IPS-15b (cell line): Measurements from ENCODE around the gene MIPEP.

Experiments used
- H3K27me3 ChIP-seq: one replicate; pipeline ENCODE4 v1.6.1; 2013; ENCODE audit warnings: low read length; ENCODE audit not compliant: control insufficient read depth, insufficient read depth
- H3K36me3 ChIP-seq: one replicate; pipeline ENCODE4 v1.6.1; 2013; ENCODE audit warnings: low read length; ENCODE audit not compliant: control insufficient read depth, insufficient read depth
- H3K4me1 ChIP-seq: one replicate; pipeline ENCODE4 v1.6.1; 2013; ENCODE audit warnings: mild to moderate bottlenecking, low read length; ENCODE audit not compliant: control insufficient read depth, insufficient read depth
- H3K4me3 ChIP-seq: one replicate; pipeline ENCODE4 v1.5.1; 2013; ENCODE audit warnings: low read depth, low read length
- H3K9ac ChIP-seq: one replicate; pipeline ENCODE4 v1.6.1; 2013; ENCODE audit warnings: low read depth, mild to moderate bottlenecking, low read length
- H3K9me3 ChIP-seq: one replicate; pipeline ENCODE4 v1.6.1; 2013; ENCODE audit warnings: mild to moderate bottlenecking, low read length; ENCODE audit not compliant: control insufficient read depth, insufficient read depth

The MIPEP gene

DNA sequence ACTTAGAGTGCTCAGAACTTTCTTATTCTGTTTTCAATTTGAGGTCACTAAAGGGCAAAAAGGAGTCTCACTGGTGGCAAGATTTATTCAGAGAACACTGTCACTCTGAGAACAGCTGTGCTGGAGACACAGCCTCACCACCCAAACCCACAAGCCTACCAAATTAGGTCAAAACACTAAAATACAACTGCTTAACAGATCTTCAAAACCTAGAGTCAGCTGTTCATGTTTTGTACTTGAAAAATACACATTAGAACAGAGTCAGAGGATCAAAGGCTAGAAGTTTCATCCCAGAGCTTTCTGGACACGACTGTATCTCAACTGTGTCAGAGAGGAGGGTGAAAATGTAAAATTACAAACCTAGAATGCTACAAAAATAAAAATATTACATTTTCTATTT, 89.3 kb downstream of the MIPEP start:
- no peaks in the 10 kb centered on the region for H3K36me3 ChIP-seq
- H3K4me1 ChIP-seq, result no peaks in the 10 kb centered on the region
- H3K4me3 ChIP-seq, result no peak overlapping the region
- no peak overlapping the region for H3K9ac ChIP-seq
- H3K9me3 ChIP-seq, result no peaks in the 10 kb centered on the region
- H3K27me3 ChIP-seq, result no peaks in the 10 kb centered on the region

DNA sequence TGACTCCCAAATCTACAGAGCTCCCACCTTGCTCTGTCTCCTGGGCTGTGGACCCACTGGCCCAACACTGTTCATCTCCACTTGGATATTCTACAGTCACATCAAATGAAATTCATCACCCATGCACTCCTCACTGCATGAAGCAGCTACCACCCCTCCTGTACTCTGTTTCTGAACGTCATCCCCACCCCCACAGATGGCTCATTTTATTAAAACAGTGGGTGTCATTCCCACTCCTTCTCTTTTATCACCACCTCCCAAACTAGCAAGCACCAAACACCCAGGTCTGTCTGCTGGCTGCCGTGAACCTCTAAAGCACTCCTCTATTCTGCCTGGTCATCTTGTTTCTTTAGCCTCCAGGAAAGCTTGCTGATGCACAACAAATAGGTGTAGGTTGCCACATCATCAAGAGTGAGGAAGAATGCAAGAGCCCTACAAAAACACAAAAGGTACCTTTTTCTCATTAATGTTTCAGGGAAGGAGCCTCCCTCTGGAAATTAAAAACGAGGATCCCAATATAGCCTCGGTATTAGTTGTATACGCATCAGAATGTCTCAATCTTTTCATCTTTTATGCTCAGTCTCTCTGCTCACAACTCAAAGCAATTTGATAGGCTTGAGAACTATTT, 91.8 kb downstream of the MIPEP start:
- Histone ChIP-seq H3K27me3 (no peaks in the 10 kb centered on the region), H3K9me3 (no peaks in the 10 kb centered on the region), H3K4me1 (no peaks in the 10 kb centered on the region), H3K36me3 (no peaks in the 10 kb centered on the region), H3K4me3 (no peak overlapping the region), H3K9ac (no peak overlapping the region)

DNA sequence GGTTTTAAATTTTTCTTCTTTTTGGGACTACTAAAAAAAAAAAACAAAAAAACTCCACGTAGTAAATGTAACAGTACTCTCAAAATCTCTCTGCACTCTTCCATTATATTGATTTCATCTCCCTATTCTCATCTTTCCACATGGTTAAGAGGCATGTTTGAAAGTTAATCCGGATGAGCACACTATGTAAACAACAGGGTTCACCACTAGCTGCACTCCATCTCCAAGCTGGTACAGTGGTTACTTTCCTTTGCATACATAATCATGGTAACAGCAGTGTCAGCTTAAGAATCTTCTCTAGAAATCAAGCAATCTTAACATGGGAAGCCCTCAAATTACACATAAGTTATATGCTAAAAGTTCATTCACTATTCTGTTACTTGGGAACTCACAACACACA, 92.6 kb downstream of the MIPEP start:
- no peaks in the 10 kb centered on the region for H3K4me1 ChIP-seq
- no peaks in the 10 kb centered on the region for H3K36me3 ChIP-seq
- no peaks in the 10 kb centered on the region for H3K27me3 ChIP-seq
- no peak overlapping the region for H3K9ac ChIP-seq
- H3K4me3 ChIP-seq, result no peak overlapping the region
- H3K9me3 ChIP-seq, result no peaks in the 10 kb centered on the region

DNA sequence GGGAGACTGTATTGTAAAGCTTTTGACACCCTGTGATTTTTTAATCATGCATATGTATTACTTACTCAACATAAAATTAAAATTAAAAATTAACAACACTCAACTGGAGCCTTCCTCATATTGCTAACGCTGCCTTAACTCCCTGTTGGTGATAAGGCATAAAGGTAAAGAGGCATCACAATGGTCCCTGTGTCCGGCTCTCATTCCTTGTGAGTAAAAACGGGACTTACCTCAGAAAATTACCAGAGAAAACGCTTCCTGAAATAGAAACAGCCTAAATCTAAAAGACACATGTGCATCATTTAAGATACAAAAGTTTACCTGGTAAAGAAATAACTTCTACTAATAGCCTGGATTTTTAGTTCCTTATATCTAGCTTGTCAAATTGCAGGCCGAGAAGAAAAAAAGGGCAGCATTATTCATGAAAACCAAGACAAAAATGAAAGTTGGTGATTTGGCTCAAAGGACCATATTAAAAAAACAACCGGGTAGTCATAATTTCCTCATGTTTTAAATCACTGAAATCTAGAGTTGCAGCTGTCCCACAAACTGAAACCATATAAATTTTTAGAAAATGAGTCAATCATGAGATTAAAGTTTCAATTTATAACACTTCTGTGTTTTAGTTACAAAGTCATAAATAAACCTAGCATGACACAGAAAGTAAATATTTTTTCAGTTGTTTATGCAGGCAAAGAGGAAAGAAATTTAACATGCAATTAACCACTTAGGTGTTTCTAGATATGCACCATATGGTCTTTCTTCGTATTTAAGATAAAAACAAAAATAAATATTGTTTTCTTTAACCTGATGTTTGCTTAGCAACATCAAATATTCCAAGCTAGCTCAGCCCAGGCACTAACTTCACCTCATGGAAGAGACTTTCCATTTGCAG, 94.7 kb downstream of the MIPEP start:
- Histone ChIP-seq H3K4me3 (no peak overlapping the region), H3K36me3 (no peaks in the 10 kb centered on the region), H3K9ac (no peak overlapping the region), H3K4me1 (no peaks in the 10 kb centered on the region), H3K27me3 (no peaks in the 10 kb centered on the region), H3K9me3 (no peaks in the 10 kb centered on the region)

DNA sequence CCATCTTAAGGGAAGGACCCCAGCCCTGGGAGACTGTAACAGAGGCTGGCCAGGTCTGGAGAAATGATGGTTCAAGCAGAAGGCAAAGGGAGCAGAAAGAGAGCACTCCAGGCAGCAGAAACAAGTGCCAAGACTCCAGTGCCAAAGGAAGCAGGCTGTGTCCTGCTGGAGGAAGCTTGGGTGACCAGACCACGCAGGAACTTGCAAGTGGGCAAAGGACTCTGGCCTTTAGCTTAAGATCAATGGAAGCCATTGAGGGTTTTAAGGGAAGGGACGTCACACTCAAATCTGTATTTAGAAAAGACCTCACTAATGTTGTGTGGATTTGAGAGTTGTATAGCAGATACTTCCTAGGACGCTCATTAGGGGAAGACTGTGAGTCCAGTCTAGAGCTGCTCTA, 95.5 kb downstream of the MIPEP start:
- H3K9me3 ChIP-seq, result no peaks in the 10 kb centered on the region
- H3K9ac ChIP-seq, result no peak overlapping the region
- no peaks in the 10 kb centered on the region for H3K27me3 ChIP-seq
- no peaks in the 10 kb centered on the region for H3K36me3 ChIP-seq
- H3K4me1 ChIP-seq, result no peaks in the 10 kb centered on the region
- H3K4me3 ChIP-seq, result no peak overlapping the region

DNA sequence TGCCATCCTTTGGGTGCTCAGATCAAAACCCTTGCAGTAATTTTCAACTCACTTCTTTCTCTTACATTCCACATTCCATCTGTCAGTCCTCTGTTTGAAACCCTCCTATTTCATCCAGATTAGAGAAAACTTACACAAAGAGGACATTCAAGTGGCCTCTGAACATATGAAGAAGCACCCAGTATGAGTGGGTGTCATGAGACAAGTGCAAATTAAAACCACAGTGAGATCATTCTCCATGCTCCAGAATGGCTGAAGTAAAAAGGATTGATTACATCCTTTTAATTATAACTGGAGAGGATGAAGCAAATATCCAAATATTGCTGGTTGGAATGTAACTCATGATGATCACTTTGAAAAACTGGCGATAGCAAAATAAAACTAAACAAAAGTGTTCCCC, 96.5 kb downstream of the MIPEP start:
- Histone ChIP-seq H3K9me3 (no peaks in the 10 kb centered on the region), H3K36me3 (no peaks in the 10 kb centered on the region), H3K4me3 (no peak overlapping the region), H3K27me3 (no peaks in the 10 kb centered on the region), H3K4me1 (no peaks in the 10 kb centered on the region), H3K9ac (no peak overlapping the region)

DNA sequence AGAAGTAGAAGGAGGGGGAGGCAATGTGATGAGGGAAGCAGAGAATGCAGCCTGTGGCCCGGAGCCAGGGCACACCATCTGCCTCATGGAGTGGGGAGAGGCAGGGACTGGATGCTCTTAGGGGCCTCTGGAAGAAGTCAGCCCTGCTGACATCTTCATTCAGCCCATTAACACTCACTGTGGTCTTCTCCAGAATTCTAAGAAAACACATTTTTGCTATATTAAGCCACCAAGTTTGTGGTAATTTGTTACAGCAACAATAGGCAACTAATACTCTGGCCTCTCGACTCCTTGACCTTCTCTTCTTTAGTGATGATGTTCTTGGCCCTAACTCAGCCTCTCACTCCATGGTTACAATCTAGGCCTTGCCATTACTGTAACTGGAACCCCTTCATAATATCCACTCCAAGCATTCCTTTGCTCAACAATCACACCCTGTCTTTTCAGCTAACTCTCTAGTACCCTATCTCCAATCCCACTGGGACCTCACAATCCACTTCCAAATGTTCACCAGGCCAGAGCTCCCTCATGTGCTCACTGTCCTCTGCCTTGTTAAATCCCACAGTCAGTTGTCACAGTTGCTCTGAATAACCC, 98.5 kb downstream of the MIPEP start:
- H3K4me1 ChIP-seq, result no peaks in the 10 kb centered on the region
- no peaks in the 10 kb centered on the region for H3K9me3 ChIP-seq
- H3K36me3 ChIP-seq, result no peaks in the 10 kb centered on the region
- no peaks in the 10 kb centered on the region for H3K27me3 ChIP-seq
- H3K4me3 ChIP-seq, result no peak overlapping the region
- no peak overlapping the region for H3K9ac ChIP-seq

DNA sequence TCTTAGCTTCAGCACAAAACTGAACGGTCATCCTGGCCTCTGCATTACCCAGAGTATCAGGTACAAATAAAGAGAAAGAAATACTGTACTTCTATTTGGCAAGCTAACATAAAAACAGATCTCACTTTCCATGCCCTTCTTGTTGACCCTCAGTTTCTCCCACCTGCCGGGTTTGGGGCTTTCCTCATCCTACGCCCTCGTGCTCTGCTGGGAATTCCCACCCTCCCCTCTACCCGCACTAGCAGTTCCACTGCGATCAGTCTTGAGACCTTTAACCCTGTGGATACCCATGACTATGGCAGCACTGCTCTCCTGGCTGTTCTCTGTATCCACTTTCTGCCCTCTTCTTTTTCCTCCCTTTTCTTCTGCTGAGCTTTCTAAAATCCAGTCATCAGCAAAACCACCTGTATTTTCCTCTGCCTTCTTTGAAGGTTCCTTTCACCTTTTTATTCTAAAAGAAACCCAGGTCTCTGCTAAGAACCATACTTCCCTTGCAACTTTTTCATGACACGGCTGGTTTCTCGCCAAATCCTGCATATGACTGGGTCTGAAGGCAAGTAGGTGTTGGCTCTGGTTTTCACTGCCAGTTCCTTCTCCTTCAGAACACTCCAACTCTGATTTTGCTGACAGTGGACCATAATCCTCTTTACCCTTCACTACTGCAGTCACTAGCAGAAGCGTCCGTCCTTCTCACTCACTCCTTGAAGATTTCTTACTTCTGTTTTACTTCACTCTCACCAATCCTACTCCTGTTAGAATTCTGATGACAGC, 99.4 kb downstream of the MIPEP start:
- no peaks in the 10 kb centered on the region for H3K36me3 ChIP-seq
- no peaks in the 10 kb centered on the region for H3K4me1 ChIP-seq
- no peaks in the 10 kb centered on the region for H3K27me3 ChIP-seq
- H3K9me3 ChIP-seq, result no peaks in the 10 kb centered on the region
- no peak overlapping the region for H3K4me3 ChIP-seq
- no peak overlapping the region for H3K9ac ChIP-seq

DNA sequence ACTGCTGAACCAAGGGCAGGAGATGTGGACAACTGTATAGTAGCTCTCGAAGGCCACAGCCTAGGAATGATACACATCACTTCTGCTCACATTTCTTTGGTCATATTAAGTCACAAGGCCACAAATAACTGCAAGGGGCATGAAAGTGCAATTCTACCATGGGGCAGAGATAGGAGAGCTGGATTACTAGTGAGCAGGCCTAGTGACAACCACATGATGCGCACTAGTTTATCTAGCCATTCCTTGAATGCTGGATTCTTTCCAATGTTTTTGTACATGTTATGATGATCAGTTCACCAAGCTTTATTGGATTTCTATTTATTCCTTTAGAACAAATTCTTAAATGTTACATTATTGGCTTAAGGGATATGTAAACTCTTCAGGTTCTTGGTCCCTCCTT, 100.7 kb downstream of the MIPEP start:
- no peaks in the 10 kb centered on the region for H3K36me3 ChIP-seq
- no peaks in the 10 kb centered on the region for H3K9me3 ChIP-seq
- H3K27me3 ChIP-seq, result no peaks in the 10 kb centered on the region
- no peaks in the 10 kb centered on the region for H3K4me1 ChIP-seq
- H3K4me3 ChIP-seq, result no peak overlapping the region
- H3K9ac ChIP-seq, result no peak overlapping the region

DNA sequence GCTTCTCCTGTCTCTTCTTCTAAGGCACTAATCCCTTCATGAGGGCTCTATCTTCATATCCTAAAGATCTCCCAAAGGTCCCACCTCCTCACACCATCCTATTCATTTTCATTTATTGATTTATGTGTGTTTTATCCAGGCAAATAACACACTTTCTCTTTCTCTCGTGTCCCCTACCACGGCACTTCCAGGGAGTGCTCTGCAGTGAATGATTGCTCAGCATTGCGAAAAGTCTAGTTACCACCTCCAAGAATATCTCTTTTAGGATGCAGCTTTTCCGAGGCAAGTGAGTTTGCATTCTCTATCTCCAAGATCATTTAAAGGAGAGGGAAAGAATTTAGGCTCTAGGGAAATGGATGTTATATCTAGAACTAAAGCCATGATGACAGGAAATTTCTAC, 101.7 kb downstream of the MIPEP start:
- Histone ChIP-seq H3K4me3 (no peak overlapping the region), H3K9me3 (no peaks in the 10 kb centered on the region), H3K27me3 (no peaks in the 10 kb centered on the region), H3K36me3 (no peaks in the 10 kb centered on the region), H3K9ac (no peak overlapping the region), H3K4me1 (no peaks in the 10 kb centered on the region)

DNA sequence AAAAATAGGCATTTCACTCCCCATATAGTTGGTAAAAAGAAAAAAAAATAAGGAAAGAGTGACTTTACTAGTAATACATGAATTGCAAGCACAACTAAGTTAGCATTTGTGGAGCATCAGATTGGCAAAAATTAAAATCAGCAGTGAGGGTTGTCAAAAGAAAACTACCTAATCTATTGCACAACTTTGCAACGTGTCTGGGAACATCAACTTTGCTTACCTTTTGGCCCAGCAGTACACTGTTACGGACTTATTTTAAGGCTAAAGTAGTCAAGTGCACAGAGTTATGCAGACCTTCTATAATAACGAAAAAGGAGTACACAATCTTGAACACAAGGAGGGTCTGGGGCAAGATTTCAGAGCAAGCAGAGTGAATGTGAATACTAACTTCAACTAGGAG, 102.6 kb downstream of the MIPEP start:
- Histone ChIP-seq H3K36me3 (no peaks in the 10 kb centered on the region), H3K4me1 (no peaks in the 10 kb centered on the region), H3K27me3 (no peaks in the 10 kb centered on the region), H3K9ac (no peak overlapping the region), H3K4me3 (no peak overlapping the region), H3K9me3 (no peaks in the 10 kb centered on the region)
